Sigmoid colon (tissue), 7 donors: ENCODE measurements around the gene OR5J2. TPM values are rescaled to one million over a fixed set of nuclear protein-coding genes. Genes with fewer than 3 reads are reported as not detected.

Experiments used
- DNase-seq: peaks from one replicate; pipeline ENCODE4 v3.0.0-alpha.2; 2019
- H3K27ac ChIP-seq, 4 donors: fragments of 200-600 bp; sonication (generic); one replicate each; pipeline ENCODE4 v1.5.1; 2016 to 2019; ENCODE audit warnings: mild to moderate bottlenecking in 1 of 4
- H3K27me3 ChIP-seq, 3 donors: fragments of 200-600 bp; sonication (generic); one replicate each; pipeline ENCODE4 v1.5.1; 2019; ENCODE audit warnings: mild to moderate bottlenecking in 1 of 3
- H3K36me3 ChIP-seq, 4 donors: fragments of 200-600 bp; sonication (generic); one replicate each; pipeline ENCODE4 v1.5.1; 2016 to 2019
- H3K4me1 ChIP-seq, 4 donors: fragments of 200-600 bp; sonication (generic); one replicate each; pipeline ENCODE4 v1.5.1; 2017 to 2019
- H3K4me3 ChIP-seq, 4 donors: fragments of 200-600 bp; sonication (generic); one replicate each; pipeline ENCODE4 v1.5.1; 2017 to 2019; ENCODE audit warnings: mild to moderate bottlenecking in 2 of 4, moderate library complexity in 1 of 4
- H3K9me3 ChIP-seq, 4 donors: fragments of 200-600 bp in 3 of 4; sonication (generic) in 3 of 4; one replicate each; pipeline versions ENCODE4 v1.5.1 to v1.6.1; 2013 to 2019
- CTCF ChIP-seq, 4 experiments: fragments of 450-650 bp in 3 of 4; fragments of 200-600 bp in 1 of 4; IDR thresholded peaks; one replicate each; pipeline ENCODE4 v1.5.1; 2016 to 2019; ENCODE audit warnings: antibody characterized with exemption in 4 of 4, mild to moderate bottlenecking in 3 of 4, moderate library complexity in 2 of 4
- EP300 ChIP-seq, 4 donors: sonication (generic); formaldehyde crosslinking; IDR thresholded peaks; one replicate each; pipeline ENCODE4 v1.6.1; 2017; ENCODE audit warnings: antibody characterized with exemption in 4 of 4
- POLR2A ChIP-seq, 2 donors: fragments of 450-650 bp; IDR thresholded peaks; one replicate each; pipeline ENCODE4 v1.6.1; 2016; ENCODE audit warnings: antibody characterized with exemption in 2 of 2, mild to moderate bottlenecking in 2 of 2, moderate library complexity in 2 of 2
- POLR2AphosphoS5 ChIP-seq, 4 donors: sonication (generic); formaldehyde crosslinking; IDR thresholded peaks; one replicate each; pipeline ENCODE4 v1.6.1; 2017; ENCODE audit warnings: antibody characterized with exemption in 4 of 4
- WGBS, 2 donors: extraction: QIAGEN DNeasy Blood & Tissue Kit; methylation state at CpG; one replicate each; pipeline ENCODE4 v1.1.7; 2013; 5-methylcytosine and 5-hydroxymethylcytosine counted together
- intact Hi-C: fragments of 100-400 bp; cut with DNase I; formaldehyde crosslinking; loops from one replicate; pipeline ENCODE4 v1.15.1; 2023
- polyA plus RNA-seq, 3 donors: library from polyadenylated mRNA; stranded (reverse); fragments of 200-250 nt; gene quantifications; one replicate each; pipeline ENCODE4 v1.2.3, GENCODE V29; 2013
- total RNA-seq, 4 donors: library from RNA; depleted of rRNA; stranded (reverse); fragments of >200 nt; gene quantifications; one replicate each; pipeline ENCODE4 v1.1.0, GENCODE V29; 2016
- donor health status: healthy with polysubstance abuse.
- donor health status: Bipolar disorder and iron deficiency.
- donor health status: healthy.

OR5J2 gene
- total and polyA plus RNA-seq, 7 donors, result not detected

- no peak for TF ChIP-seq POLR2AphosphoS5 (IDR thresholded peaks at IDR 0.05)
- TF ChIP-seq POLR2A (IDR thresholded peaks at IDR 0.05), result no peak
- no peak for TF ChIP-seq CTCF (IDR thresholded peaks at IDR 0.05)
- no peaks in the 10 kb centered on the region for H3K9me3 ChIP-seq
- no peaks in the 10 kb centered on the region for H3K27me3 ChIP-seq
- no peaks in the 10 kb centered on the region for H3K36me3 ChIP-seq
- 45 to 79% methylated on average over 3 of the region's 3 CpGs for WGBS, 2 donors
- H3K4me1 ChIP-seq, result no peaks in the 10 kb centered on the region
- DNase-seq, result no peak
- intact Hi-C loops, result no loop called here
- H3K4me3 ChIP-seq, result no peak overlapping the region
- no peak overlapping the region for H3K27ac ChIP-seq
Observed at GRCh38 chr11:56163804-56164203, 12.6 kb upstream of the OR5J2 start.

- intact Hi-C loops, result no loop called here
- H3K9me3 ChIP-seq, result peaks cover 0 to 3% (median 0%) of the 10 kb centered on the region in 4 donors
- no peak overlapping the region for H3K4me3 ChIP-seq
- no peak for TF ChIP-seq EP300 (IDR thresholded peaks at IDR 0.05)
- WGBS, 2 donors, result 10 to 52% methylated on average over 3 of the region's 3 CpGs
- DNase-seq, result no peak
- no peak overlapping the region for H3K27ac ChIP-seq
- H3K27me3 ChIP-seq, result no peaks in the 10 kb centered on the region
- H3K4me1 ChIP-seq, result no peaks in the 10 kb centered on the region
- H3K36me3 ChIP-seq, result no peaks in the 10 kb centered on the region
Observed at GRCh38 chr11:56172256-56172830, 4.1 kb upstream of the OR5J2 start.

- no peak for DNase-seq
- TF ChIP-seq CTCF (IDR thresholded peaks at IDR 0.05) (no peak), POLR2AphosphoS5 (IDR thresholded peaks at IDR 0.05) (no peak), POLR2A (IDR thresholded peaks at IDR 0.05) (no peak), EP300 (IDR thresholded peaks at IDR 0.05) (no peak)
- intact Hi-C loops, result no loop called here
- peaks cover 2 to 5% (median 3%) of the 10 kb centered on the region in 4 donors for H3K9me3 ChIP-seq
- H3K27me3 ChIP-seq, result no peaks in the 10 kb centered on the region
- no peaks in the 10 kb centered on the region for H3K36me3 ChIP-seq
- no peaks in the 10 kb centered on the region for H3K4me1 ChIP-seq
- no peak overlapping the region for H3K4me3 ChIP-seq
- no peak overlapping the region for H3K27ac ChIP-seq
Observed at GRCh38 chr11:56183459-56183858, 7.0 kb downstream of the OR5J2 start.

GRCh38 chr11:56188602-56189001 is 12.2 kb downstream of the OR5J2 start:
- no peaks in the 10 kb centered on the region for H3K36me3 ChIP-seq
- no peak for TF ChIP-seq CTCF (IDR thresholded peaks at IDR 0.05)
- TF ChIP-seq POLR2AphosphoS5 (IDR thresholded peaks at IDR 0.05), result no peak
- no peak for TF ChIP-seq EP300 (IDR thresholded peaks at IDR 0.05)
- no peak for TF ChIP-seq POLR2A (IDR thresholded peaks at IDR 0.05)
- H3K9me3 ChIP-seq, result no peaks in the 10 kb centered on the region
- intact Hi-C loops, result no loop called here
- 93 to 96% methylated on average over 3 of the region's 3 CpGs for WGBS, 2 donors
- no peaks in the 10 kb centered on the region for H3K4me1 ChIP-seq
- no peaks in the 10 kb centered on the region for H3K27me3 ChIP-seq
- DNase-seq, result no peak
- H3K4me3 ChIP-seq, result no peak overlapping the region
- no peak overlapping the region for H3K27ac ChIP-seq

GRCh38 chr11:56196705-56197104 is 20.3 kb downstream of the OR5J2 start:
- H3K4me3 ChIP-seq, result no peak overlapping the region
- intact Hi-C loops, result no loop called here
- no peaks in the 10 kb centered on the region for H3K4me1 ChIP-seq
- no peaks in the 10 kb centered on the region for H3K36me3 ChIP-seq
- 93 to 94% methylated on average over 3 of the region's 3 CpGs for WGBS, 2 donors
- H3K9me3 ChIP-seq, result no peaks in the 10 kb centered on the region
- TF ChIP-seq EP300 (IDR thresholded peaks at IDR 0.05) (no peak), POLR2AphosphoS5 (IDR thresholded peaks at IDR 0.05) (no peak), POLR2A (IDR thresholded peaks at IDR 0.05) (no peak), CTCF (IDR thresholded peaks at IDR 0.05) (no peak)
- no peak overlapping the region for H3K27ac ChIP-seq
- DNase-seq, result no peak
- no peaks in the 10 kb centered on the region for H3K27me3 ChIP-seq
